GM23248 (cell line): ENCODE measurements around the gene TEKT3. TPM values are rescaled to one million over a fixed set of nuclear protein-coding genes. Genes with fewer than 3 reads are reported as not detected.

Source experiments
- DNase-seq: peaks from one replicate; pipeline ENCODE4 v3.0.0-alpha.2; 2015
- H2AFZ ChIP-seq: fragments of 200-600 bp; sonication (generic); 2 replicates; pipeline ENCODE4 v1.6.1; 2016; ENCODE audit warnings: antibody characterized with exemption
- H3F3A ChIP-seq: fragments of 200-600 bp; sonication (generic); 2 replicates; pipeline ENCODE4 v1.6.1; 2016; ENCODE audit warnings: mild to moderate bottlenecking, antibody characterized with exemption, mixed run types; ENCODE audit not compliant: insufficient read depth
- H3K27ac ChIP-seq: fragments of 200-600 bp; sonication (generic); 2 replicates; pipeline ENCODE4 v1.5.1; 2016; ENCODE audit warnings: mild to moderate bottlenecking
- H3K27me3 ChIP-seq: fragments of 200-600 bp; sonication (generic); replicated peaks from 2 replicates; pipeline ENCODE4 v1.6.1; 2016; ENCODE audit warnings: mild to moderate bottlenecking; ENCODE audit not compliant: insufficient read depth
- H3K36me3 ChIP-seq: fragments of 200-600 bp; sonication (generic); 2 replicates; pipeline ENCODE4 v1.6.1; 2016; ENCODE audit warnings: low read depth, mild to moderate bottlenecking
- H3K4me1 ChIP-seq: fragments of 200-600 bp; sonication (generic); 2 replicates; pipeline ENCODE4 v1.6.1; 2016; ENCODE audit warnings: mild to moderate bottlenecking; ENCODE audit not compliant: insufficient read depth
- H3K4me2 ChIP-seq: fragments of 200-600 bp; sonication (generic); one replicate; pipeline ENCODE4 v1.6.1; 2016; ENCODE audit warnings: mild to moderate bottlenecking; ENCODE audit not compliant: unreplicated experiment
- H3K4me3 ChIP-seq: fragments of 200-600 bp; sonication (generic); 2 replicates; pipeline ENCODE4 v1.5.1; 2016; ENCODE audit warnings: mild to moderate bottlenecking
- H3K79me2 ChIP-seq: fragments of 200-600 bp; sonication (generic); 2 replicates; pipeline ENCODE4 v1.6.1; 2016; ENCODE audit warnings: mild to moderate bottlenecking; ENCODE audit not compliant: insufficient read depth
- H3K9ac ChIP-seq: fragments of 200-600 bp; sonication (generic); 2 replicates; pipeline ENCODE4 v1.6.1; 2016; ENCODE audit warnings: mild to moderate bottlenecking
- H3K9me2 ChIP-seq: fragments of 200-600 bp; sonication (generic); 2 replicates; pipeline ENCODE4 v1.6.1; 2016; ENCODE audit warnings: mixed run types, mild to moderate bottlenecking, moderate library complexity; ENCODE audit not compliant: insufficient read depth
- H3K9me3 ChIP-seq: fragments of 200-600 bp; sonication (generic); one replicate; pipeline ENCODE4 v1.6.1; 2017; ENCODE audit warnings: low read depth
- H4K20me1 ChIP-seq: fragments of 200-600 bp; sonication (generic); 2 replicates; pipeline ENCODE4 v1.6.0; 2016; ENCODE audit not compliant: insufficient read depth
- EZH2 ChIP-seq: fragments of 200-600 bp; sonication (generic); IDR thresholded peaks from 2 replicates; pipeline ENCODE4 v1.6.1; 2018; ENCODE audit warnings: antibody characterized with exemption, mild to moderate bottlenecking; ENCODE audit not compliant: insufficient read depth, poor library complexity, severe bottlenecking
- EZH2phosphoT487 ChIP-seq: fragments of 200-600 bp; sonication (generic); IDR thresholded peaks from 2 replicates; pipeline ENCODE4 v1.6.1; 2018; ENCODE audit warnings: antibody characterized with exemption, moderate library complexity, mild to moderate bottlenecking, low read depth; ENCODE audit not compliant: insufficient read depth
- WGBS, 2 experiments: methylation state at CpG; one replicate each; pipeline ENCODE4 v1.1.6; 2015 to 2017; ENCODE audit warnings: low lambda C conversion rate in 2 of 2, low coverage in 1 of 2; ENCODE audit errors: missing lambda C conversion rate in 2 of 2; 5-methylcytosine and 5-hydroxymethylcytosine counted together
- in situ Hi-C: fragments of 300-500 bp; cut with MboI; formaldehyde crosslinking; loops from 2 replicates; pipeline ENCODE4 v1.15.0; 2020
- polyA plus RNA-seq: library from polyadenylated mRNA; unstranded; fragments of >200 nt; fragmentation: Nextera tagmentation; extraction: Ambion mirVana; gene quantifications from 2 replicates; pipeline ENCODE4 v1.2.1, GENCODE V29; 2016
- total RNA-seq: library from RNA; depleted of rRNA; stranded (reverse); fragments of >200 nt; shearing (Covaris generic); gene quantifications from 2 replicates; pipeline ENCODE4 v1.2.3, GENCODE V29; 2014

The TEKT3 gene
- total and polyA plus RNA-seq, 2 experiments from 2014 or later, result not detected

DNA sequence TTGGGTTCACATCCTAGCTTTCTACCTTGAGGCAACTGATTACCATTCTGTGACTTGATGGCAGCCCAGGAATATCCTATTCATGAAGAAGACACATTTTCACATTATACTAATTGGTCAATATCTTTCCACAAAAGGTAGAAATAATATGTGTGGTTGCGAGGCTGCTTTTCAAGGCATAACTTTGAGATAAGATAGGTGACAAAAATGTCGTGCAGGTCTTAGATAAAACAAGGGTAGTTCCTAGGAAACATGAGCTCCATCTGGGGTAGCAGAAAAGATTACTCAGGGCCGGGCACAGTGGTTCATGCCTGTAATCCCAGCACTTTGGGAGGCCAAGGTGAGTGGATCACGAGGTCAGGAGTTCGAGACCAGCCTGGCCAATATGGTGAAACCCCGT, 22.3 kb upstream of the TEKT3 start:
- WGBS, 2 experiments, result 92 to 97% methylated on average over 6 of the region's 6 CpGs
- H3K27ac ChIP-seq, result no peak overlapping the region
- TF ChIP-seq EZH2 (no peak), EZH2phosphoT487 (no peak)
- H3K4me3 ChIP-seq, result no peak overlapping the region
- no peaks in the 10 kb centered on the region for H3K79me2 ChIP-seq
- in situ Hi-C loops, result no loop called here
- H2AFZ ChIP-seq, result no peak overlapping the region
- H3K9me2 ChIP-seq, result no peaks in the 10 kb centered on the region
- no peak overlapping the region for H3K9ac ChIP-seq
- H3F3A ChIP-seq, result no peaks in the 10 kb centered on the region
- H3K4me1 ChIP-seq, result peaks cover 4% of the 10 kb centered on the region; the same call in 1 of the 2 replicates
- no peaks in the 10 kb centered on the region for H3K27me3 ChIP-seq
- no peaks in the 10 kb centered on the region for H3K9me3 ChIP-seq
- no peak for DNase-seq
- no peaks in the 10 kb centered on the region for H3K36me3 ChIP-seq
- H3K4me2 ChIP-seq, result no peak overlapping the region
- H4K20me1 ChIP-seq, result no peaks in the 10 kb centered on the region

DNA sequence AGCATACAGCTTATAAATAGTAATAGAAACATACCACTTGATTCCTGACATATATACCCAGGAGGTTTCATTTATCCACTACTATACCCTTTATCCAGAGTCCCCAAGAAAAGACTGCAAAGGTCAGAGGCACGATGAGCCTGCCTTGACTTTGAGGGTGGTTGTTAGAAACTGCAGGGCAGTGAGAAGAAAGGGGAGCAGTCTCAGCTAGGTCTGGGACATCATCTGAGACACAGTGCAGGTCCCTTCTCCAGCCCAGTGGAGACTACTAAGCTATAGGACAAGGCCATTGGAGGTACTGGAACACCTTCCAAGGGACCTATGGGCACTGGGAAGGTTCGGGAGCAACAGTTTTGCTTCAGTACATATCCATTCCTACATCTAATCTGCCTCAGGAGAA, 20.2 kb upstream of the TEKT3 start:
- Histone ChIP-seq H2AFZ (peak overlapping the region; percentile 49; the same call in 1 of the 2 replicates), H3K4me1 (peaks cover 4% of the 10 kb centered on the region; the same call in 1 of the 2 replicates), H3K9me3 (no peaks in the 10 kb centered on the region), H3F3A (no peaks in the 10 kb centered on the region), H3K27me3 (no peaks in the 10 kb centered on the region), H3K36me3 (no peaks in the 10 kb centered on the region), H4K20me1 (no peaks in the 10 kb centered on the region), H3K9me2 (no peaks in the 10 kb centered on the region), H3K4me2 (no peak overlapping the region), H3K27ac (no peak overlapping the region), H3K4me3 (no peak overlapping the region), H3K79me2 (no peaks in the 10 kb centered on the region), H3K9ac (no peak overlapping the region)
- DNase-seq, result no peak
- in situ Hi-C loops, result no loop called here
- no peak for TF ChIP-seq EZH2
- TF ChIP-seq EZH2phosphoT487, result no peak
- 55 to 66% methylated on average over 2 of the region's 2 CpGs for WGBS, 2 experiments

DNA sequence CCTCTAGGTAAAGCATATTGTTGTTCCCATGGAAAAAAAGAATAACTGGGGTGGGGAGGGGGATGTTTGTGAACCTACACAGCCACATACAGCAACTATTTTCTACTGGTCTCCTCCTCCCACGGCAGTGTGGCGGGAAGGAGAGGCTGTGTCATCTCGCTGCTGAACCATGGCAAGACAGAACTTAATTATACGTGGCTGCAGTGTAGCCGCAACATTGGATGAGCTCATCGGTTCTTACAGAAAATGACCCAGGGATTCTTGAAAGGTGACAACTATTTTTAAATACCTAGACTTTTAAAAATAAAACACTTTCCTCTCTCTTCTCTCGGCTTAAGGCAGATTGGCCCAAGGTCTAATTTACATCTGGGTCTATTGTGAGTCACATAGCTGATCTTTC, 19.8 kb upstream of the TEKT3 start:
- H3K4me2 ChIP-seq, result no peak overlapping the region
- H3K27ac ChIP-seq, result no peak overlapping the region
- no peaks in the 10 kb centered on the region for H3K9me2 ChIP-seq
- H3K9me3 ChIP-seq, result no peaks in the 10 kb centered on the region
- peak overlapping the region; percentile 49; the same call in 1 of the 2 replicates for H2AFZ ChIP-seq
- in situ Hi-C loops, result no loop called here
- no peaks in the 10 kb centered on the region for H3F3A ChIP-seq
- DNase-seq, result peak; percentile 53
- H3K27me3 ChIP-seq, result no peaks in the 10 kb centered on the region
- TF ChIP-seq EZH2 (no peak), EZH2phosphoT487 (no peak)
- H3K4me1 ChIP-seq, result peaks cover 4% of the 10 kb centered on the region; the same call in 1 of the 2 replicates
- no peaks in the 10 kb centered on the region for H3K36me3 ChIP-seq
- no peaks in the 10 kb centered on the region for H3K79me2 ChIP-seq
- H4K20me1 ChIP-seq, result no peaks in the 10 kb centered on the region
- H3K9ac ChIP-seq, result no peak overlapping the region
- 56 to 58% methylated on average over 7 of the region's 7 CpGs for WGBS, 2 experiments
- no peak overlapping the region for H3K4me3 ChIP-seq

DNA sequence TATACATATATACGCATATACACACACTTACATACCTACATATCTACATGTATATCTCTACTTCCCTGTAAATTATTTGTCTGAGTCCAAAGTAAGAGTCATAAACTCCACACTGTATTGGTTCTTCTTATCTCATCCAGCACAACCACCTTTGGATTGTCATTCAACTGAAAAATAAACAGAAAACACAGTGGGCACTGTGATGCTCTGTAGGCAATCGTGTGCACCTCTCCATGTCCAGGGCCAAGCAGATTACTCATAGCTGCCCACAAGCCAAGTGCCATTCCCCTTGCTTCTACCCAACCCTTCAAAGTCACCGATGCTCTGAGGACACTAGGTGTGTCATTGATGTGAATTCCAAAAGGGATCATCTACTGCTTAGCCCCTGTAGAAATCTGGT, 12.9 kb upstream of the TEKT3 start:
- H3K9me3 ChIP-seq, result no peaks in the 10 kb centered on the region
- no peaks in the 10 kb centered on the region for H3K79me2 ChIP-seq
- H3K27me3 ChIP-seq, result no peaks in the 10 kb centered on the region
- H3K9ac ChIP-seq, result no peak overlapping the region
- no peak overlapping the region for H3K27ac ChIP-seq
- 89 to 91% methylated on average over 3 of the region's 3 CpGs for WGBS, 2 experiments
- no peak overlapping the region for H3K4me2 ChIP-seq
- H3K4me3 ChIP-seq, result no peak overlapping the region
- in situ Hi-C loops, result no loop called here
- DNase-seq, result no peak
- TF ChIP-seq EZH2 (no peak), EZH2phosphoT487 (no peak)
- peaks cover 20% of the 10 kb centered on the region for H3K4me1 ChIP-seq
- no peaks in the 10 kb centered on the region for H4K20me1 ChIP-seq
- H3K36me3 ChIP-seq, result no peaks in the 10 kb centered on the region
- H3K9me2 ChIP-seq, result no peaks in the 10 kb centered on the region
- no peak overlapping the region for H2AFZ ChIP-seq
- H3F3A ChIP-seq, result peaks cover 11% of the 10 kb centered on the region

DNA sequence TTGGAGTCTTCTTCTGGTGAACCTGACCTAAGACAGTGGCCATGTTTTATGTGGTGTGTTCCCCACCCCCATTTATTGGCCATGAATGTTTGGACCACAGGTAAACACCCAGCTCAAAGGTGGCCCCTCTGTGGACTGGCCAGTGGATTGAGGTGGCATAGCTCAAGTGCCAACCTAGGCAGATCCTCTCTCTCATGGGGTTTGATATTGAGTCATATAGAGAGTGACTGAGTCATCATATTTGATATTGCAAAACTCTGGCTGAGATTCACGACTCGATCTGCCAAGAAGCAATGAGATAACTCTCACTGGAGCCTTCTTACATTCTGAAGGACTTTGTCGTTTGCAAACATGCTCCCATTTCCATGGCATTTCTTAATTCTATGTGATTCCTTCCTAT, 10.5 kb upstream of the TEKT3 start:
- 0 to 2% methylated on average over 3 of the region's 3 CpGs for WGBS, 2 experiments
- Histone ChIP-seq H3K4me3 (no peak overlapping the region), H3K9me3 (no peaks in the 10 kb centered on the region), H3K79me2 (no peaks in the 10 kb centered on the region), H3K9me2 (no peaks in the 10 kb centered on the region), H3K27ac (peak overlapping the region; percentile 61), H3F3A (peaks cover 15% of the 10 kb centered on the region), H3K4me2 (peak overlapping the region; percentile 36), H3K9ac (no peak overlapping the region), H4K20me1 (no peaks in the 10 kb centered on the region), H2AFZ (no peak overlapping the region), H3K36me3 (no peaks in the 10 kb centered on the region), H3K4me1 (peaks cover 27% of the 10 kb centered on the region), H3K27me3 (no peaks in the 10 kb centered on the region)
- peak; percentile 93 for DNase-seq
- no peak for TF ChIP-seq EZH2
- TF ChIP-seq EZH2phosphoT487, result no peak
- in situ Hi-C loops, result no loop called here
